Activated naive CD4-positive, alpha-beta T cell treated with anti-CD3 and anti-CD28 coated beads, Interleukin-2, amount 10 ng/mL, durations not matched to agents 7 days and 5 days (primary cell): ENCODE data around the gene EPB41L5.
"Not testable (repeated sequence)": the region's sequence is repeated elsewhere in the genome, so short reads cannot be mapped to it uniquely, and the experiment has no call there.

Source experiments
- CTCF ChIA-PET: fragments of 350-600 bp; sonication (Branson Sonifier 250); formaldehyde crosslinking; loops from one replicate; lab custom pipeline; 2021; ENCODE audit warnings: antibody characterized with exemption; lab: Charles Lee
- DNase-seq: peaks from one replicate; pipeline ENCODE4 v3.0.0-alpha.2; 2020
- H3K27ac Mint-ChIP-seq: one replicate; pipeline ENCODE4 v1.8.0; 2021; ENCODE audit warnings: mild to moderate bottlenecking, moderate library complexity, mixed read lengths
- H3K27me3 Mint-ChIP-seq: one replicate; pipeline ENCODE4 v1.8.0; 2021; ENCODE audit warnings: mild to moderate bottlenecking, mixed read lengths
- H3K36me3 Mint-ChIP-seq: one replicate; pipeline ENCODE4 v1.8.0; 2021; ENCODE audit warnings: mixed read lengths
- H3K4me1 Mint-ChIP-seq: one replicate; pipeline ENCODE4 v1.8.0; 2021; ENCODE audit warnings: mixed read lengths
- H3K4me3 Mint-ChIP-seq: one replicate; pipeline ENCODE4 v1.8.0; 2021; ENCODE audit warnings: mild to moderate bottlenecking, moderate library complexity, mixed read lengths
- H3K9me3 Mint-ChIP-seq: one replicate; pipeline ENCODE4 v1.8.0; 2021; ENCODE audit warnings: mixed read lengths

Gene EPB41L5

DNA sequence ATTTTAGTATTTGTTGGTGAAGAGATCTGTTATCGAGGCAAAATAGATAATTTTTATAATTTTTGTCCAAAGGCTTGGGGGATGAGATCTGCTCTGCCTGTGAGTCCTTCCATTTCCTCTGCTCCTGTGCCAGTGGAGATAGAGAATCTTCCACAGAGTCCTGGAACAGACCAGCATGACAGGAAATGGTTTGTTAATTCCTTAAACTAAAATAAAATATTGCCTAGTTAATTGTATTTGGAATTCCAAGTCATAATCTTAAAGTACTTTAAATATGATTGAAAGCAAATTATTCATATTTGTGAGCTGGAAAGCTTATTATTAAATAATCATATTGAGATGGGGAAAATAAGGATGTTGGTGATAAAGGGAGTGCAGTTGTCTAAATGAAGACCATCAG, 87.8 kb downstream of the EPB41L5 start:
- Mint-ChIP-seq H3K27ac (no peak overlapping the region), H3K36me3 (peaks cover 6% of the 10 kb centered on the region), H3K4me3 (no peak overlapping the region), H3K9me3 (no peaks in the 10 kb centered on the region), H3K4me1 (no peaks in the 10 kb centered on the region), H3K27me3 (no peaks in the 10 kb centered on the region)
- no peak for DNase-seq
- CTCF ChIA-PET = interaction anchor here (1.2 kb wide), 1 partner anchor 9 kb away, joined by 5 read pairs; no protein-coding TSS in a partner anchor

DNA sequence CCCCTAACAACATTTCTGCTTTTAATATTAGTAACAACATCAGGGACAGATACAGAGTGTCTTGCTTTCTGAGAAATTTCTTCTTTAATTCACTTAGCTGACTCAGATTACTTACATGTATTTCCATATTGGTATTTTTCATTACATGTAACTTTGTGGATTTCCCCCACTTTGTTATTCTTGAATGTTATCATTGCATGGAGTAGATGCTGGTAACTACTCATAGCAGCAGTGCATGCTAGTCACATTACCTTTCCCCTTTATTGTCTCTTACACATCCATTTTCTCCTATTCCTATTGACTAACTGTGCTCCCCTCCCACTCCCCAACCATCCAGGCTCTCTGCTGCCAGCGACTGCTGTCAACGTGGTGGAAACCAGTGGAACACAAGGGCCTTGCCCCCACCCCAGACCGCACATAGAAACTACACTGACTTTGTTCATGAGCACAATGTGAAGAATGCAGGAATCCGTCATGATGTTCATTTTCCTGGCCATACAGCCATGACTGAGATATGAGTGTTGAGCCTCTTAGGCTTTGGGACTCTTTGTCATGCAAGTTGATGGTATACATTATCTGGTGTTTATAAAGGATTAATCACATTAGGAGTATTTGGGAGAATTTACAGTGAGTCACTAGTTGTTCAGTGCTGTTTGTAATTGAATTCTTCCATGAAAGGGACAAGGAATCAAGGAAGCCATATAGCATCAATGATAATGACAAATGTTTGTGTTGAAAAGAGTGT, 91.0 kb downstream of the EPB41L5 start:
- Mint-ChIP-seq H3K9me3 (peaks cover 3% of the 10 kb centered on the region), H3K4me1 (peaks cover 8% of the 10 kb centered on the region), H3K27me3 (no peaks in the 10 kb centered on the region), H3K4me3 (no peak overlapping the region), H3K36me3 (peaks cover 8% of the 10 kb centered on the region), H3K27ac (no peak overlapping the region)
- no peak for DNase-seq
- CTCF ChIA-PET = no interaction called here

DNA sequence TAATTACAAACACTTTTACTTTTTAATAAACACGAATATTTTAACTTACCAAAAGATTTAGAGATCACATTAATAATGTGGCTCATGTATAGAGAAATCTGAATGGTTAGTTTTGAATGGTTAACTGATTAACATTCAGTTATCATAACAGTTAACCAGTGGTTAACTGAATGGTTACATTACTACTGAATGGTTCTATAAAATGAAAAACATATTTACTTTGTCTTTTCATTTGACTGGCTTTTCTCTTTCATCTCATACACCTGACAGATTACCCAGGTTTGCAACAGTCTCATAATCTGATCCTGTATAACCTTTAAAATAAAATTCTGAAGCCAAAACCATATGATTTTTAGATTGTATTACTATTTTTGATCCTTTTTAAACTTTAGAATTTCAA, 91.9 kb downstream of the EPB41L5 start:
- Mint-ChIP-seq H3K27ac (no peak overlapping the region), H3K27me3 (no peaks in the 10 kb centered on the region), H3K4me3 (no peak overlapping the region), H3K9me3 (peaks cover 5% of the 10 kb centered on the region), H3K4me1 (peaks cover 16% of the 10 kb centered on the region), H3K36me3 (peaks cover 10% of the 10 kb centered on the region)
- CTCF ChIA-PET = interaction anchor here (1.2 kb wide), 1 partner anchor 71 kb away, joined by 4 read pairs; no protein-coding TSS in a partner anchor
- no peak for DNase-seq

DNA sequence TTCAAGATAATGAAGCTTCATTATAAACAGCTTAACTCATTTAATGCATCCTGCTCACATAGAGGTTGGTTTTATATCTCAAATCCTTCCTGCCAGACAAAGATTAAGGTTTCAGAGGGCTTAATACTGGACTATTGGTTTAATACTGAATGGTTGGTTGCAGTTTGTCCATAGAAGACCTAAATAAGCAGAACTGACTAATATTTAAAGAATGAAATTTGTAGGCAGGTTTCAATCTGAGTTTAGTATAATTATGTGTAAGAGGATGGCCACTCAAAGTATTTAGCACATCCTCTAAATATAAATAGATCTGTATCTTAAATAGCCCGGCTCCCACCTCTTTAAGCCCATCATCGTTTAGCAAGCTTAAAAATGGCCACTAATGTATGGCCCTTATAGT, 92.5 kb downstream of the EPB41L5 start:
- no peak for DNase-seq
- Mint-ChIP-seq H3K4me1 (peaks cover 22% of the 10 kb centered on the region), H3K36me3 (peaks cover 10% of the 10 kb centered on the region), H3K9me3 (peaks cover 5% of the 10 kb centered on the region), H3K27ac (no peak overlapping the region), H3K4me3 (no peak overlapping the region), H3K27me3 (no peaks in the 10 kb centered on the region)
- CTCF ChIA-PET = interaction anchor here (0.8 to 1.2 kb wide), 2 partner anchors 70 to 208 kb away, joined by 3 to 4 read pairs; no protein-coding TSS in a partner anchor

DNA sequence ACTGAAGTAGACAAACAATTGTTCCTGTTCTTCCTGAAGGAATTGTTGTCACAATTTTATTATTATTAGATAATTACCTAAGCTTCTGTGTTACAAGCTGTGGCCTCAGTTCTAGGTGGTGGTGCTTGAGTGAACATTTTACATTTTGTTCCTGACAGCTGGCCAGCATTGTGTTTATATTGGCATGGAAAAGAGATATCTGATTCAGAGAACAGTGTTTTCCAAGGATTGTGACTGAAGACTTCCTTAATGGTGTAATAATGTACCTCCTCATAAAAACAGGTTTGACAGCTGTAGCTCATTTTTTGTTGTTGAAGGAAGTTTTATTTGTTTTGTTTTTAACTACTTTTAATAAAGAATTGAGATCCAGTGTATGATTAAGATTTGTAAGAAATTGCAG, 95.2 kb downstream of the EPB41L5 start:
- Mint-ChIP-seq H3K27me3 (no peaks in the 10 kb centered on the region), H3K9me3 (peaks cover 5% of the 10 kb centered on the region), H3K4me1 (peaks cover 29% of the 10 kb centered on the region), H3K27ac (no peak overlapping the region), H3K36me3 (peaks cover 10% of the 10 kb centered on the region), H3K4me3 (no peak overlapping the region)
- DNase-seq = no peak
- CTCF ChIA-PET = interaction anchor here (1.4 to 3.4 kb wide), 4 partner anchors 68 to 573 kb away, joined by 3 to 74 read pairs (median 14); no protein-coding TSS in a partner anchor

DNA sequence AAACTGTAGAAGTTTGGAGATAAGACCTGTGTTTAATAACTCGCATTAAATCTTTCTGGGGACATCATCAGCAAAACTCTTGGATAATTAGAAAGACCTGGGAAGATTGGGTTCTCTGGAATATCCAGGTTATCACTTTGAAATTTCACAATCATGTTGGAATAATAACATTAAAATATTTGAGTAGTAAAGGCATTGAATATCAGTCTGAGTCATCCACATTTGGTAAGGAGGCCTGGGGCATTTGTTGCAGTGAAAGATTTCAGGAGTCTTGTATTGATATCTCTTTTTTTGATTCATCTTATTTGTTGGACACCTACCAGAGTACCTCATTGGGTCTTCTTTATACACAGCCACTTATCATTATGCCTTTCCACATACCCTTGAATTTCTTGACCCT, 95.9 kb downstream of the EPB41L5 start:
- H3K4me3 Mint-ChIP-seq = no peak overlapping the region
- peaks cover 5% of the 10 kb centered on the region for H3K9me3 Mint-ChIP-seq
- H3K27ac Mint-ChIP-seq = no peak overlapping the region
- peaks cover 29% of the 10 kb centered on the region for H3K4me1 Mint-ChIP-seq
- CTCF ChIA-PET = interaction anchor here (0.6 to 3.4 kb wide), 9 partner anchors 8 to 572 kb away, joined by 3 to 74 read pairs (median 5); no protein-coding TSS in a partner anchor
- H3K27me3 Mint-ChIP-seq = no peaks in the 10 kb centered on the region
- DNase-seq = no peak
- H3K36me3 Mint-ChIP-seq = peaks cover 10% of the 10 kb centered on the region

DNA sequence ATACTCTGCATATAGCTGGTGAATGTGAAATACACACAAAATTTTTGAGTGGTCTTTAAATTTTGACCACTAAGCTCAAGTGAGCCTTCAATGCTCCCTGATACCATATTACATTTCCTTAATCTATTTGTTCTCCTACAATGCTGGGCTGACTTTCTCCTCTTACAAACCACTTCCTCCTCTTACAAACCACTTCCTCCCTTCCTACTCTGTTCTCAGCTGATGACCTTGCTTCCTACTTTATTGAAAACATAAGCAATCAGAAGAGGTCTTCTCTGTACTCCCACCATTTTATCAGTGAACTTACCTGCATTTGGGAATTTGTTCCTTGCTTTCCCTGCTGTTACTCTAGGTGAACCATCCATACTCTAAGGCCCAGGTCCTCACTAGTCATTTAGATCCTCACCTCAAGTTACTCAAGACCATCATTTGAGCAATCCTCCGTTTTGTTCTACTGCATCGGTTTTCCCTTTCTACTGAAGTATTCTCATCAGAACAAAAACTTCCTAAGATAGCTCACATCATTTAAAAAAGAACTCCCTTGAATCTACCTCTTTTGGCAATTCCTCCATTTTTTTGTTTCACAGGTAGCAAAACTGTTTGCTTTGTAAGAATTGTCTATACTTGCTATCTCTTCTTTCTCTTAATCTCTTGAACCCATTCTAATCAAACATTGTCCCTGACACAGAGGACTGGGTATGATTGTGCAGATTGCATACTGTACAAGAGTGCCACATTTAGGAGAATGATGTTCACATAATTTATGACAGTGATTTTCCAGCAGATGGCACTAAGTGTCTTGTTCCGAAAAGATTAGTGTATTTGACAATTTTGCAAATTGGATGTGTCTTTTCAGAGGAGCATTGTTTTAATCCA, 96.5 kb downstream of the EPB41L5 start:
- peaks cover 29% of the 10 kb centered on the region for H3K4me1 Mint-ChIP-seq
- H3K9me3 Mint-ChIP-seq = peaks cover 5% of the 10 kb centered on the region
- peak; percentile 24 for DNase-seq
- peak overlapping the region; percentile 66 for H3K27ac Mint-ChIP-seq
- no peaks in the 10 kb centered on the region for H3K27me3 Mint-ChIP-seq
- H3K4me3 Mint-ChIP-seq = peak overlapping the region; percentile 40
- CTCF ChIA-PET = interaction anchor here (0.6 to 3.4 kb wide), 22 partner anchors 8 to 572 kb away, joined by 3 to 74 read pairs (median 4); partner anchors contain the start of gene EPB41L5
- peaks cover 7% of the 10 kb centered on the region for H3K36me3 Mint-ChIP-seq

DNA sequence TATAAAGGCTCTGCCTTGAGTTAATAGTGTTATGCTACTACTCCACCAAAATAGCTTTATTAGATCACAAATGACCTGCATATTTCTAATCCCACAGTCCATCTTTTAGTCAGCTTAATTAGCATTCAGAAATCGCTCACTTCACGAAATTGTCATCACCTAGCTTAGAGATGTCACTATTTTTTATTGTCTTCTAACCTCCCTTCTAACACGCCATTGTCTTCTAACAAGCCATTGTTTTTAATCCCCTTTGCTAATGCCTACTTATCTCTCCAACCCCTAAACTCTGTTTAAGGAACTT, 97.1 kb downstream of the EPB41L5 start:
- DNase-seq = no peak
- Mint-ChIP-seq H3K27me3 (no peaks in the 10 kb centered on the region), H3K4me3 (no peak overlapping the region), H3K36me3 (peaks cover 7% of the 10 kb centered on the region), H3K27ac (no peak overlapping the region), H3K4me1 (peaks cover 29% of the 10 kb centered on the region), H3K9me3 (peaks cover 5% of the 10 kb centered on the region)
- CTCF ChIA-PET = interaction anchor here (0.6 to 3.4 kb wide), 19 partner anchors 9 to 571 kb away, joined by 3 to 74 read pairs (median 4); partner anchors contain the start of gene EPB41L5

DNA sequence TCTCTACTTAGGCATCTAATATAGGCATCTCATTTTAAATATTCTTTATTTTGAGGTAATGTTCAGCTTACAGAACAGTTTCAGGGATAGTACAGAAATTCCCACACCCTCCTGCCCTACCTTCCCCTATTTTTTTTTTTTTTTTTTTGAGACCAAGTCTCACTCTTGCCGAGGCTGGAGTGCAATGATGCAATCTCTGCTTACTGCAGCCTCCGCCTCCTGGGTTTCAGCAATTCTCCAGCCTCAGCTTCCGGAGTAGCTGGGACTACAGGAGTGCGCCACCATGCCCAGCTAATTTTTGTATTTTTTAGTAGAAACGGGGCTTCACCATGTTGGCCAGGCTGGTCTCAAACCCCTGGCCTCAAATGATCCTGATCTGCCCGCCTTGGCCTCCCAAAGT, 97.6 kb downstream of the EPB41L5 start:
- H3K27me3 Mint-ChIP-seq = no peaks in the 10 kb centered on the region
- H3K4me3 Mint-ChIP-seq = no peak overlapping the region
- peaks cover 5% of the 10 kb centered on the region for H3K9me3 Mint-ChIP-seq
- no peak overlapping the region for H3K27ac Mint-ChIP-seq
- peaks cover 7% of the 10 kb centered on the region for H3K36me3 Mint-ChIP-seq
- no peak for DNase-seq
- CTCF ChIA-PET = interaction anchor here (0.6 to 3.4 kb wide), 15 partner anchors 11 to 570 kb away, joined by 3 to 74 read pairs (median 4); partner anchors contain the start of gene EPB41L5
- peaks cover 29% of the 10 kb centered on the region for H3K4me1 Mint-ChIP-seq

DNA sequence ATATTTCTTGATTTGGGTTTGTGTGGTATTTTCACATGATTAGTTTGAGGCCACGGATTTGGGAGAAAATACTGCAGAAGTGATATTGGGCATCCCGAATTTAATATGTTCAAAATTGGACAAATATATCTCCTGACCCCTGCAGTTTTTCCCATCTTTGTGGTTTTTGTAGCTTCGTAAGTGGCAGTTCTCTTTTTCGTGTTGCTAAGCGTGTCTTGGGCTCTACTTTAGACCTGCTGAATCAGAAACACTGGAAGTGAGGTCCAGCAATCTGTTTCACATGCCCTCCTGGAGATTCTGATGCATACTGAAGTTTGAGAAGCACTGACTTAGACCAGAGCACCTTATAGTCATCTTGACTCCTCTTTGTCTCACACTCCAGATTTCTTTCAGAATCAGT, 98.3 kb downstream of the EPB41L5 start:
- peaks cover 29% of the 10 kb centered on the region for H3K4me1 Mint-ChIP-seq

DNA sequence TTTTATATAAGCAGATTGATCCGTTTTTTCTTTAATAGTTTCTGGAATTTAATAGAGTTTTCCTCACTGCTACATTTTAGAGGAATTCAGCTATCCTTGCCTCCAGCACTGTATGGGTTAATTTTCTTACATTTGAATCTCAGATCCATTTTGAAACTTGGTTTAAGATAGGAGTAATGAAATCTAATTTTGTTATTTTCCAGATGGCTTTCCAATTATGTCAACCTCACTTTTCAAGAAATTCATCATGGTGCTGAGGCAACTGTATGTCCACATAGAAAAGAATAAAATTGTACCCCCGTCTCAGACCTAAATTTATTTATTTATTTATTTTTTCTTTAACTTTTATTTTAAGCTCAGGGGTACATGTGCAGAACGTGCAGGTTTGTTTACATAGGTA, 105.1 kb downstream of the EPB41L5 start:
- Mint-ChIP-seq H3K4me1 (no peaks in the 10 kb centered on the region), H3K4me3 (no peak overlapping the region), H3K36me3 (no peaks in the 10 kb centered on the region), H3K27ac (no peak overlapping the region), H3K9me3 (peaks cover 2% of the 10 kb centered on the region), H3K27me3 (peaks cover under 1% of the 10 kb centered on the region)
- CTCF ChIA-PET = no interaction called here
- DNase-seq = no peak

More for the DNA sequence above, 98.3 kb downstream of the EPB41L5 start:
- Mint-ChIP-seq H3K27me3 (no peaks in the 10 kb centered on the region), H3K27ac (no peak overlapping the region), H3K9me3 (peaks cover 5% of the 10 kb centered on the region), H3K4me3 (no peak overlapping the region), H3K36me3 (peaks cover 7% of the 10 kb centered on the region)
- CTCF ChIA-PET = interaction anchor here (1.2 kb wide), 1 partner anchor 32 kb away, joined by 4 read pairs; no protein-coding TSS in a partner anchor
- no peak for DNase-seq

DNA sequence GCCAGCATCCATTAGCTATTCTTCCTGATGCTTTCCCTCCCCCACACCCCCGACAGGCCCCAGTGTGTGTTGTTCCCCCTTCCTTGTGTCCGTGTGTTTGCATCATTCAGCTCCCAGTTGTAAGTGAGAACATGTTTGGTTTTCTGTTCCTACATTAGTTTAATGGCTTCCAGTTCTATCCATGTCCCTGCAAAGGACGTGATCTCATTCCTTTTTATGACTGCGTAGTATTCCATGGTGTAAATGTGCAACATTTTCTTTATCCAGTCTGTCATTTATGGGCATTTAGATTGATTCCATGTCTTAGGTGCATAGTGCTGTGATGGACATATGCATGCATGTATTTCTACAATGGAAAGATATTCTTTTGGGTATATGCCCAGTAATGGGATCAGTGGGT, 105.6 kb downstream of the EPB41L5 start:
- DNase-seq = no peak
- no peak overlapping the region for H3K4me3 Mint-ChIP-seq
- peaks cover 2% of the 10 kb centered on the region for H3K9me3 Mint-ChIP-seq
- H3K4me1 Mint-ChIP-seq = no peaks in the 10 kb centered on the region
- peaks cover 4% of the 10 kb centered on the region for H3K27me3 Mint-ChIP-seq
- CTCF ChIA-PET = no interaction called here
- no peak overlapping the region for H3K27ac Mint-ChIP-seq
- no peaks in the 10 kb centered on the region for H3K36me3 Mint-ChIP-seq

DNA sequence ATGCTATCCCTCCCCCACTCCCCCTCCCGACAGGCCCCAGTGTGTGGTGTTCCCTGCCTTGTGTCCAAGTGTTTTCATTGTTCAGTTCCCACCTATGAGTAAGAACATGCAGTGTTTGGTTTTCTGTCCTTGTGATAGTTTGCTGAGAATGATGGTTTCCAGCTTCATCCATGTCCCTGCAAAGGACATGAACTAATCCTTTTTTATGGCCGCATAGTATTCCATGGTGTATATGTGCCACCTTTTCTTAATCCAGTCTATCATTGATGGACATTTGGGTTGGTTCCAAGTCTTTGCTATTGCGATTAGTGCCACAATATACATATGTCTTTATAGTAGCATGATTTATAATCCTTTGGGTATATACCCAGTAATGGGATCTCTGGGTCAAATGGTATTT, 108.5 kb downstream of the EPB41L5 start:
- H3K9me3 Mint-ChIP-seq, H3K27me3 Mint-ChIP-seq, H3K27ac Mint-ChIP-seq, H3K36me3 Mint-ChIP-seq, H3K4me3 Mint-ChIP-seq, DNase-seq, H3K4me1 Mint-ChIP-seq: not testable (repeated sequence)
- CTCF ChIA-PET = interaction anchor here (1.2 to 1.5 kb wide), 2 partner anchors 11 to 192 kb away, joined by 4 read pairs; no protein-coding TSS in a partner anchor

DNA sequence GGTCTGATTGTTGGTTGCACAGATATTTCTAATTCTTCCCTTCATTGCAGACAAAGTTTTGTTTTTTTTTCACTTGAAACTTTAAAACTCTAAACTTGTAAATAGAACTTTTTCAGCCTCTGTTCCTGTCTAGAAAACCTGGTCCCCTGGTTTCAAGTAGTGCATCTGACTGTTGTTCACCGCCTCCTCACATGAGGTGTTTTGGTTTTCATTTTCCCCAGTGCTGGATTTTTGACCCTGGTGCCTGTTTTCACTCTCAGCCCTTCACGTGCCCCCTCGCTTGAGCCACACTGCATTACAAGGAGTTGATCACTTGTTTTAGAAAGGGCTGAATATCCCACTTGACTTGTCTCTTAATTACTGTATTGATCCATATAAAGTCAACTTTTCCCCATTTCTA, 110.2 kb downstream of the EPB41L5 start:
- H3K36me3 Mint-ChIP-seq = no peaks in the 10 kb centered on the region
- CTCF ChIA-PET = no interaction called here
- no peak overlapping the region for H3K27ac Mint-ChIP-seq
- H3K4me3 Mint-ChIP-seq = no peak overlapping the region
- H3K4me1 Mint-ChIP-seq = no peaks in the 10 kb centered on the region
- H3K9me3 Mint-ChIP-seq = peaks cover 2% of the 10 kb centered on the region
- no peak for DNase-seq
- peaks cover 4% of the 10 kb centered on the region for H3K27me3 Mint-ChIP-seq
